Amniotic stem cell (primary cell): ENCODE results near the gene GLO1.
A peak's percentile ranks its signal among the peaks of the same experiment; 100 is the strongest.

Experiments
- DNase-seq: peaks from one replicate; lab custom pipeline; 2025; lab: John Stamatoyannopoulos, UW

GLO1 gene

GRCh38 chr6:38702558-38703397, at the start of gene GLO1:
Gene GLO1, minus strand, starts transcription at chr6:38703145. Its CDS starts 91 bp downstream, at chr6:38703054.
- DNase-seq = peak; percentile 97

- no peak for DNase-seq
Measured at GRCh38 chr6:38750968-38751615, 48.1 kb upstream of the GLO1 start.

GRCh38 chr6:38749473-38749872, 46.5 kb upstream of the GLO1 start:
- DNase-seq = no peak

GRCh38 chr6:38739532-38739931, 36.6 kb upstream of the GLO1 start:
- no peak for DNase-seq

- DNase-seq = no peak
Measured at GRCh38 chr6:38738261-38738660, 35.3 kb upstream of the GLO1 start.

- no peak for DNase-seq
Measured at GRCh38 chr6:38736951-38737350, 34.0 kb upstream of the GLO1 start.

- DNase-seq = no peak
Measured at GRCh38 chr6:38730140-38730862, 27.4 kb upstream of the GLO1 start.

GRCh38 chr6:38728203-38728602, 25.3 kb upstream of the GLO1 start:
- no peak for DNase-seq

GRCh38 chr6:38725414-38726183, 22.7 kb upstream of the GLO1 start:
- DNase-seq = no peak

- no peak for DNase-seq
Measured at GRCh38 chr6:38724343-38724742, 21.4 kb upstream of the GLO1 start.

GRCh38 chr6:38723783-38724182, 20.8 kb upstream of the GLO1 start:
- no peak for DNase-seq

GRCh38 chr6:38722727-38723334, 19.9 kb upstream of the GLO1 start:
- DNase-seq = no peak

- DNase-seq = no peak
Measured at GRCh38 chr6:38722038-38722437, 19.1 kb upstream of the GLO1 start.

- no peak for DNase-seq
Measured at GRCh38 chr6:38720295-38720694, 17.4 kb upstream of the GLO1 start.

- DNase-seq = no peak
Measured at GRCh38 chr6:38719358-38719757, 16.4 kb upstream of the GLO1 start.

- DNase-seq = no peak
Measured at GRCh38 chr6:38716825-38717224, 13.9 kb upstream of the GLO1 start.

GRCh38 chr6:38715016-38715689, 12.2 kb upstream of the GLO1 start, which contains the start of gene DNAH8:
Gene DNAH8, plus strand, starts transcription at chr6:38715311. Its CDS starts 7,499 bp downstream, at chr6:38722810.
- DNase-seq = no peak

- DNase-seq = no peak
Measured at GRCh38 chr6:38714239-38715015, 11.5 kb upstream of the GLO1 start.

- DNase-seq = no peak
Measured at GRCh38 chr6:38713812-38714211, 10.9 kb upstream of the GLO1 start.

- no peak for DNase-seq
Measured at GRCh38 chr6:38708496-38708895, 5.6 kb upstream of the GLO1 start.
